Astrocyte (in vitro differentiated cells and primary cell): ENCODE measurements around the gene SRBD1. TPM values are rescaled to one million over a fixed set of nuclear protein-coding genes. Genes with fewer than 3 reads are reported as not detected.

Source experiments
- DNase-seq: peaks from one replicate; pipeline ENCODE4 v3.0.0-alpha.2; 2010; ENCODE audit warnings: low read depth
- FAIRE-seq: peaks from 2 replicates; lab custom pipeline; 2011; peaks lifted over from hg19 to GRCh38; lab: Jason Lieb, UNC
- H2AFZ ChIP-seq: 2 replicates; pipeline ENCODE4 v1.6.0; 2012; ENCODE audit warnings: low read depth, low read length, inconsistent platforms
- H3K27ac ChIP-seq: 2 replicates; pipeline ENCODE4 v1.5.1; 2011; ENCODE audit warnings: low read depth, low read length, inconsistent platforms
- H3K27me3 ChIP-seq: 2 replicates; pipeline ENCODE4 v1.6.0; 2011; ENCODE audit warnings: low read length, inconsistent platforms; ENCODE audit not compliant: insufficient read depth
- H3K36me3 ChIP-seq: 2 replicates; pipeline ENCODE4 v1.5.1; 2011; ENCODE audit warnings: low read length, inconsistent platforms; ENCODE audit not compliant: insufficient read depth
- H3K4me1 ChIP-seq: 2 replicates; pipeline ENCODE4 v1.5.1; 2011; ENCODE audit warnings: low read length, inconsistent platforms; ENCODE audit not compliant: insufficient read depth
- H3K4me2 ChIP-seq: 2 replicates; pipeline ENCODE4 v1.6.0; 2012; ENCODE audit warnings: low read length, inconsistent platforms
- H3K4me3 ChIP-seq: 2 replicates; pipeline ENCODE4 v1.5.1; 2011; ENCODE audit warnings: low read depth, mild to moderate bottlenecking, low read length, inconsistent platforms; ENCODE audit not compliant: insufficient read depth
- H3K79me2 ChIP-seq: 2 replicates; pipeline ENCODE4 v1.6.0; 2012; ENCODE audit warnings: mild to moderate bottlenecking, low read length, inconsistent platforms; ENCODE audit not compliant: insufficient read depth
- H3K9ac ChIP-seq: 2 replicates; pipeline ENCODE4 v1.6.0; 2012; ENCODE audit warnings: mild to moderate bottlenecking, low read length, inconsistent platforms
- H3K9me3 ChIP-seq: 2 replicates; pipeline ENCODE4 v1.5.1; 2012; ENCODE audit warnings: low read depth, mild to moderate bottlenecking, low read length, inconsistent platforms; ENCODE audit not compliant: insufficient read depth
- H4K20me1 ChIP-seq: 2 replicates; pipeline ENCODE4 v1.6.0; 2012; ENCODE audit warnings: low read length, inconsistent platforms; ENCODE audit not compliant: insufficient read depth
- H3K27ac Mint-ChIP-seq: one replicate; pipeline ENCODE4 v1.8.0; 2021; ENCODE audit warnings: mild to moderate bottlenecking, mixed read lengths; ENCODE audit not compliant: unreplicated experiment
- H3K27me3 Mint-ChIP-seq: one replicate; pipeline ENCODE4 v1.8.0; 2021; ENCODE audit warnings: low read depth, mixed read lengths; ENCODE audit not compliant: unreplicated experiment
- H3K36me3 Mint-ChIP-seq: one replicate; pipeline ENCODE4 v1.8.0; 2021; ENCODE audit warnings: low read depth, mixed read lengths; ENCODE audit not compliant: unreplicated experiment
- H3K4me1 Mint-ChIP-seq: one replicate; pipeline ENCODE4 v1.8.0; 2021; ENCODE audit warnings: low read depth, mixed read lengths; ENCODE audit not compliant: unreplicated experiment
- H3K4me3 Mint-ChIP-seq: one replicate; pipeline ENCODE4 v1.8.0; 2021; ENCODE audit warnings: mild to moderate bottlenecking, moderate library complexity, mixed read lengths; ENCODE audit not compliant: unreplicated experiment
- H3K9me3 Mint-ChIP-seq: one replicate; pipeline ENCODE4 v1.8.0; 2021; ENCODE audit warnings: mild to moderate bottlenecking, mixed read lengths; ENCODE audit not compliant: unreplicated experiment
- EZH2 ChIP-seq: IDR thresholded peaks from 2 replicates; pipeline ENCODE4 v1.6.1; 2012; ENCODE audit warnings: mild to moderate bottlenecking, low read length, inconsistent platforms; ENCODE audit not compliant: insufficient read depth
- total RNA-seq: library from RNA; stranded (reverse); gene quantifications from 2 replicates; pipeline ENCODE4 v1.2.1, GENCODE V29; 2021
- TF ChIP-seq, protein P1 (sequence below): IDR thresholded peaks from 2 replicates; pipeline ENCODE4 v1.5.1; 2011; ENCODE audit warnings: low read depth, mild to moderate bottlenecking, inconsistent platforms, low read length, moderate library complexity; ENCODE audit not compliant: insufficient read depth

SRBD1 gene
- total RNA-seq, 1 donor from 2014 or later = 9.3 TPM

DNA sequence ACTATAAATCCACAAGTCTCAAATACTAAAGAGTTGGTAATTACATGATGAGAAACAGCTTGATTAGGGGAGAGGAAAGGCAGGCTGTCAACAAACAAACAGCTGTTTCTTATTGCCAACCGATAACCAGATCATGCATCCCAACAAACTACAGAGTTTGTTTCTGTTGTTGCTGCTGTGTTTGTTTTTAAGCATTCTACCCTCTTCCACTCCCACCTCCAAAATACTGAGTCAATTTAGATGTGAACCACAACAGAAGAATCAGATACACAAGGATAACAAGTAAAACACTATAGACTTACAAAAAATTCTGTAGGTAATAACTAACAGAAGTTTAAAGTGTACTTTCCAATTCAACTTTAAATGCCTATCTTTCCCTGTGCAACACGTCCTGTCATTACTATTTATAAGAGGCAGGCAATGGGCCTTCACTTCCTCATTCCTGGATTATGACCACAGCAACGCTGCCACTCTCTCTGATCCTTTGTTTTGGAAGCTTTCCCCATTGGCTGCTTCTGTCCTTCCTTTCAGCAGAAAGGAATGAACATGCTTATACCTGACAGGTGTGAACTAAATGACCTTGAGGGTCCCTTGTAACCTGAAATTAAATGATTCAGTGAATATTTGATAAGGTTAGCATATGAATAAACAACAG, 152.0 kb downstream of the SRBD1 start:
- Histone ChIP-seq H3K27ac (peak overlapping the region; percentile 5), H3K4me2 (peak overlapping the region; percentile 27), H3K4me3 (no peak overlapping the region), H3K27me3 (no peaks in the 10 kb centered on the region), H3K79me2 (no peaks in the 10 kb centered on the region), H4K20me1 (no peaks in the 10 kb centered on the region), H3K9me3 (no peaks in the 10 kb centered on the region), H3K4me1 (peaks cover 8% of the 10 kb centered on the region), H3K36me3 (no peaks in the 10 kb centered on the region), H3K9ac (no peak overlapping the region), H2AFZ (peak overlapping the region; percentile 13)
- DNase-seq (peak; percentile 66), FAIRE-seq (peak; percentile 47)
- H3K4me3 Mint-ChIP-seq = peak overlapping the region; percentile 1
- peaks cover 19% of the 10 kb centered on the region for H3K4me1 Mint-ChIP-seq
- H3K9me3 Mint-ChIP-seq = no peaks in the 10 kb centered on the region
- H3K27ac Mint-ChIP-seq = peak overlapping the region; percentile 94
- TF ChIP-seq, protein P1, sequence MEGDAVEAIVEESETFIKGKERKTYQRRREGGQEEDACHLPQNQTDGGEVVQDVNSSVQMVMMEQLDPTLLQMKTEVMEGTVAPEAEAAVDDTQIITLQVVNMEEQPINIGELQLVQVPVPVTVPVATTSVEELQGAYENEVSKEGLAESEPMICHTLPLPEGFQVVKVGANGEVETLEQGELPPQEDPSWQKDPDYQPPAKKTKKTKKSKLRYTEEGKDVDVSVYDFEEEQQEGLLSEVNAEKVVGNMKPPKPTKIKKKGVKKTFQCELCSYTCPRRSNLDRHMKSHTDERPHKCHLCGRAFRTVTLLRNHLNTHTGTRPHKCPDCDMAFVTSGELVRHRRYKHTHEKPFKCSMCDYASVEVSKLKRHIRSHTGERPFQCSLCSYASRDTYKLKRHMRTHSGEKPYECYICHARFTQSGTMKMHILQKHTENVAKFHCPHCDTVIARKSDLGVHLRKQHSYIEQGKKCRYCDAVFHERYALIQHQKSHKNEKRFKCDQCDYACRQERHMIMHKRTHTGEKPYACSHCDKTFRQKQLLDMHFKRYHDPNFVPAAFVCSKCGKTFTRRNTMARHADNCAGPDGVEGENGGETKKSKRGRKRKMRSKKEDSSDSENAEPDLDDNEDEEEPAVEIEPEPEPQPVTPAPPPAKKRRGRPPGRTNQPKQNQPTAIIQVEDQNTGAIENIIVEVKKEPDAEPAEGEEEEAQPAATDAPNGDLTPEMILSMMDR = no peak
- TF ChIP-seq EZH2 = no peak
- no peaks in the 10 kb centered on the region for H3K36me3 Mint-ChIP-seq
- no peaks in the 10 kb centered on the region for H3K27me3 Mint-ChIP-seq

DNA sequence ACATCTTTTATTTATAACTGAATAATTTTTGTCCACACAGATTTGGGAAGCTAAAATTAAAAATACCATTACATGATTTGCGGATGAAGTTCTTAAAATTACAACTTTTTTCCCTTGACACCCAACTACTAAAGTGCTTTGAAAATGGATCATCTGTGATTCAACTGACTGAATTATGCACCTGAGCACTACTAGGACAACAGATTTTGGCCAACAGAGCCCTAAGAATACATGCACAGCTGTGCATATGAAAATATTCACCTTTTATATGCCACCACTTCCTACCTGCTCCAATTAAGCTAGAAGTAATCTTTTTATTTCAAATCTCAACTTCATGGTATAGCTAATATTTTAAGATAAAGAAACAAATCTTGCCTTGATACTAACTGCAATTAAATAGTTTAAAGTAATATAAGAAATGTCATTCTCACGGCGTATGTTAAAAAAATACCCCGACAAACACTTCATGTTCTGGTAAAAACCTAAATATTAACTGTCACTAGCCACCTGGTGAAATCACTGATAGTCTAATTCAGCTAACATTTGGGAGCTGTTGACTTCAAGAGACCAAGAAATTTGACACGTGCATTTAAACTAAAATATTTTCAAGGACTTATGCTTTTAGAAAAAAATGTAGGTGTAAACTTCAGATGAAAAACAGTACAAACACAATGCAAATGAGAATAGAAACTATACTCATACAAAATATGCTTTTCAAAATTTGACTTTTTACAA, 153.7 kb downstream of the SRBD1 start:
- Histone ChIP-seq H3K79me2 (no peaks in the 10 kb centered on the region), H3K27me3 (no peaks in the 10 kb centered on the region), H3K4me1 (peaks cover 8% of the 10 kb centered on the region), H3K9me3 (no peaks in the 10 kb centered on the region), H3K4me3 (no peak overlapping the region), H4K20me1 (no peaks in the 10 kb centered on the region), H3K9ac (no peak overlapping the region), H3K27ac (no peak overlapping the region), H3K36me3 (no peaks in the 10 kb centered on the region), H3K4me2 (no peak overlapping the region), H2AFZ (no peak overlapping the region)
- DNase-seq (no peak), FAIRE-seq (no peak)
- TF ChIP-seq, protein P1 = no peak
- TF ChIP-seq EZH2 = no peak
- Mint-ChIP-seq H3K27ac (no peak overlapping the region), H3K4me1 (peaks cover 19% of the 10 kb centered on the region), H3K36me3 (no peaks in the 10 kb centered on the region), H3K27me3 (no peaks in the 10 kb centered on the region), H3K9me3 (no peaks in the 10 kb centered on the region), H3K4me3 (no peak overlapping the region)
